GM21825 (cell line): ENCODE measurements around the gene TCF4.

Experiments
- ATAC-seq: cut with Tn5 transposase; IDR thresholded peaks from one replicate; pipeline ENCODE4 v1.9.1; 2021; ENCODE audit warnings: mild to moderate bottlenecking, moderate library complexity; ENCODE audit not compliant: unreplicated experiment

The TCF4 gene

DNA sequence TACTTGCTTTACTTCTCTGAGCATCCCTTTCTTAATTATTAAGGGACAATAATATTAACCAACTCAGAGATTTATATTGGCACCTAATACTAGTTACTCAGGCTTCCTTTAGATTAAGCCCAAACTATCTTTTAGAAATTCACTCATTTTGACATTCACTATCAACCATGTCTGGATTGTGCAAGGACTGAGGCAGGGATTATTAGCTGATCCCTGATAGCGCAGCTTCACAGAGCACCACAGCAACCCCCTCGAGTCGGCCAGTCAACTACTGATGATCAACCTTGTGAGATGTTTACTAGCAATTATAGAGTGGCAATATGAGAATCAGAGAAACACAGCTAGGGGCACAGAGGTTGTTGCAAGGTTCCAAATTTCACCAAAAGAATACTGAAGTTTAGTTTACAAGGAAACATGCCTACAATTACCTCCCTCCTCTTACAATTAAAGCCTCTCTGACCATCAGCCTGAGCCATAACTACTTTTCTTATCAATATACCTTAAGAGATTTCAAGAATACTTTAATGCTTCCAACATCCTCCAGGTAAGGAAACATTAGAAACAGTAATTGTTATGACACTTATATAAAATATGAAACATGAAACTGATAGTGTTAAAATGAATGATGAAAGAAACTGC is 191.6 kb downstream of the TCF4 start:
- ATAC-seq, result no peak

DNA sequence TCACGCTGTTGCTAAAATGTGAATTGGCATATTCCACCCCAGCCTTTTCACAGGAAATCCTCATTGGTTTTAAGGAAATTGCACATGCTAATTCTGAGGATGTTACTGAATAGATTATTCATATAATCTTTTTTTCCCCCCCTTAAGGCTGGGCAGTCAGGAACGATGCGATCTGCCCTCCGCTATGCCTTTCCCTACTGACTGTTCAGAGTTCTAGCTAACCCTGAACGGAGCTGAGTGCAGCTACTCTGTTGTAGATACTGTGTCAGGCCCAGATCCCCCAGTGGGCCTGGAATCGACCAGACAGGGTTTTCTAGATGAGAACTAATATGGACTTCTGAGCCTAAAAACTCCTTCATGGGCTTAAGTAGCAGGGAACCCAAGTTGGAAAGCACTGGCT is 192.2 kb downstream of the TCF4 start:
- no peak for ATAC-seq

DNA sequence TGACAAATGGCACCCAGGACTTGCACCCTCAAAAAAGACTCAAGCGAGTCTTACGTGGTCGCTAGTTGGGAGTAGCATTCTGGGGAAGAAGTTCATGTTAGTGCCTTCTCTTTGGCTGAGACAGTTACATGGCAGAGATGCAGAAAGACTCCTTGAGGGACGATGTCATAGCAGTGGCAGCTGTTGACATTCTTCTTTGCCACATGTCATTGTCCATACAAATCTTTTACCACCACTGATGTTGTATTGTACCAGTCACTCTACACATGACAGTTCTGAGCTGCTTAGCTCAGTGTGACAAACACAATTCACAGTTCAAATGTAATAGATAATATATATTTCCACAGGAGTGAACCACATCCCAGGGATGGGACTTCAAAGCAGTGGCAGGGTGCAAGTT is 197.1 kb downstream of the TCF4 start:
- ATAC-seq, result no peak

DNA sequence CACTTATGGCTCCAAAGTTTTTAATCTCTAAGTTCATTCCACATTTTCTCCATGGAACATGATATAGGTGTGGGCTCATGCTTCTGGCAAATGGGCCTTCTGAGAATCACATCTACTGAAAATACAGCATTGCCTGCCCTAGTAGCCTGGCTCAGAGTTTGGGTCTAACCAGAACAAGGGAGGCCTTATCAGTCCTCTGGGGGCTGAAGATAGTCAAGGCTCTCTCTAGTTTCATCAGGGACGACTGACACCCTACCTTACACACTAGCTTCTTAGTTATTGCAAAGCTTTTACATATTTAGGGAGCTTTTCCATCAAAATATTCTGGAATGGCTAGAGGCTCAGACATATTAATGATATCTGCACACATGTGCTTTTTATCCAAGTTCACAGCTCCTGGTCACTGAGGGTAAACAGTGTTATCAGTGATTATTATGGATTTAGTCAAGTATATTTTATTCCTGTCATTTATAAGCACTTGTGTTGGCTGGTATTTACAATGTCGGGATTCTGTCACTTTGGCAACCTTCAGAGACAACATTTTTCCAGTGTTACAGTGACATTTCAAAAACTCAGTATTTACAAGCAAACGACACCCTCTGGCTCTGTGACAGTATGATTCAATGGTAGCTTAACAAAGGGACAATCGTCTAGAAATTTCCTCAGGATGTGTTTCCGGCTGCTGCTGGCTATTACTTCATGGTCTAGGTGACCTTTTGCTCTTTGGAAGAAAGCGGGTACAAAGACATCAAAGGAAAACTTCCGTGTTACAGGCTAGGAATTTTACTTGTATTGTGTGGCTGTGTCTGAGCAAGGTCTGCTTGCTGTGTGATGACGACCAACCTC is 200.6 kb downstream of the TCF4 start:
- no peak for ATAC-seq

DNA sequence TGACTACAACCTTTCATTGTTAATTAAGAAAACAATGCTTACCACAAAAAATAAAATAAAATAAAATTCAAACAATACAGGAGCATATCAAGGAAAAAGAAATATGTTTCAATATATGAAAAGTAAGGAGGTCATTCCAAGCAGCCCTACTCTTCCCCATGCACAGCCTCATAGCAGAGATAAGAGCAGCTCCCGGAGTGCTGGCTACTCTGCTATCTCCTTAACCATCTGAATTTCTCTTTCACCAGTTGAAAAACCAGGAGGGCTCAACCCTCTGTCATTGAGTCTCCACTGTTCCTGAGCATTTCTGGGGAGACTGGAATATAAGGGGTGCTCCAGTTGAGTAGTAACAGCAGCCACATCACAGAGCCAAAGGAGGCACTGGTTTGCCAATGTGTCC is 201.4 kb downstream of the TCF4 start:
- no peak for ATAC-seq

DNA sequence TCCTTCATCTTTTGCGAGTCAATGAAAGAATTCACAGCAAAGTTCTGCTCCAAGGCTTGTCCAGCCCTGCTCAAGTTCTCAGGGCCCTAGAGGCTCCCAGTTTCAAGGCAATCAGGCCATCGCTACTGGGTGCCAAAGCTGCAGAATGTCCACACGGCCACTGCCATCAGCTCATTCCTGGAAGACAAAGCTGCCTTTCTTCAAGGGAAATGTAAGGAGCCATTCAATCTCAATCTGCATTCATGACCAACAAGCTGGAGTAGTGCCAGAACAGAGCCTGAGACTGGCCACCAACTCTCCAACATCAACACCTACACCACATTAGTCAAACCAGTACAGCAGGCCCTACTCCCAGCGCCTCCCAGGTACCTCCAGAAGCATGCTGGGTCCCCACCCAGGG is 202.2 kb downstream of the TCF4 start:
- no peak for ATAC-seq

DNA sequence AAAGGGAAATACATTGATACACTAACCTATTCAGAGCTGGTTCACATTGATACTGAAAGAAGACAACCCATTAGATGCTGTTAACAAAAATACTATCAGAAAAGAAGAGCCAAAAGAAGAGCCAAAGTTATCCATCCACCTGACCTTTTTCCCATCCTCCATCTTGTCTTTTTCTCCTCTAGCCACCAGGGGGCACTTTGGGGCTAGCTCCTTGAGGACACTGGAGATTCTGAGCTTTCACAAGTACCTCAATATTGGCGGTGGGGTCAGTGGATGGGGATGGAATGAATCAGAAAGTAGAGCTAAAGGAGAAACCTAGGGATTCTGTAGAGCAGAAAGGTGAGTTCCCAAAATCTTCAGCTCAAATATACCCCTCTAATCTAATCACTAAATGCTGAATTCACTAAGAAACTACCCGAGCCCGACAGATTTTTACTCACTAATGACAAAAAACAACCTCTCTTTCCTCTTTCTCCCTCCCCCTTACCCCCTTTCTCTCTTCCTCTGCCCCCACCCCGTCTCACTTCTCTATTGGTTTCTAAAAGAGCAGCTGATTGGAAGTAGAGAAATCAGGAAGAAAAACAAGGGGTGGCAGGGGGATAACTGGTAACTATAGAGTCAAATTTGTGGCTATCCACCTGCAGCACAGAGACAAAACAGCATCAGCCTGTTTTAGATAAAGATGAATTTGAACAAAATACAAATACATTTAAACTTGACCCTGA is 203.3 kb downstream of the TCF4 start:
- no peak for ATAC-seq

DNA sequence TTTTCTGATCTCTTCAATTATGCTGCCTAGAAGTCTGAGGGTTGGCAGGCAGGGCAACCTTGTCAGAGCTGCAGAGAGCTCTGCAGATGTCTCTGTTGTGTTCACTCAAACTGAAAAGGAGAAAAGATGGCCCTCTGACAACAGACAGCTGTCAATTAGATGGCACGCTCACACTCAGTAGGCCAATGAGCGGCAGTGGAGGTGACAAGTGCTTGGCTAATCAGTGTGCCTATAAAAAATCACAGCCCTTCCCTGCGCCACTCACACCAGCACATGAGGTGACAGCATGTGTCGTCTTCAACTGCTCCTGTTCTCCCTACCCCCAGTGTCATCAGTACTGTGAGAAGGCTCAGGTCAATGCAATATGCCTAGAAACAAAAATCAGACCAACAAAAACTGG is 203.9 kb downstream of the TCF4 start:
- no peak for ATAC-seq

DNA sequence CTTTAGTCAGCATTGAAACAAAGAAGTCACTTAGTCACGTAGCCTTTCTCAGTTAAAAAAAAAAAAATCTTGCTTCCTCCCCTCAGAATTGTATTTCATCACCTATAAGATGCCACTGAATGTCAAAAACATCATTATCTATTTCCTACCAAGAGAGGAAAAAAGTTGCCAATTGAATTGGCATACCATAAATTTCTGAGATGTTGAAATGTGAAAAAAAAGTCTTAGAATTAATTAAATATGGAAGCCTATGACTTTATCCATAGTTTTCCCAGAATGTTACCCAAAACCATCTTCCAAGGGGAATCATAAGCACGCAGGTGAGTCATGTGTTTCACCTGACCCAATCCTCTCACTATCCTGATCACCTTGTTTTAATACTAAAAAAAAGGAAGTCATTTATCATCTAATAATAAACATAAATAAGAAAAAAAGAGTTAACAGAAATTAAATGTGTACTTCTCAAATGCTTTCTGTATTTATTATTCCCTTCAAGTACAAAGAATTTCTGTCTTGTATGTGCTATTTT is 205.7 kb downstream of the TCF4 start:
- no peak for ATAC-seq

DNA sequence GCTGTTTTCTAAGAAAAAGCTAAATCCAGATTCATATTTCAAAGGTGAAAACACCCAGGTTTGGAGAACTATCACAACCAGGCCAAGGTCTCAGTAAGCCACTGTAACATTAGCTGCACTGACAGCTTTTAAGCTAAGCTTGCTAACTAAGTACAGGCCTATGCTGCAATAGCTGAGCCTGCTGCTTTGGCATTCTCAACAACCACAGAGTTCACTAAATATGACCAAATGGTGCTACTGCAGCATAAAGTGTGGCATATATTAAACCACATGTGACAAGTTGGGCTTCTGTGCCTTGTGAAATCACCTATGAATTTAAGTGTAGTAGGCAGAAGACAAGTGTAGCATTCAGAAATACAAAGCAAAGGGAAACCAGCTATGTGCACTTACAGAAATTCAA is 206.7 kb downstream of the TCF4 start:
- no peak for ATAC-seq

DNA sequence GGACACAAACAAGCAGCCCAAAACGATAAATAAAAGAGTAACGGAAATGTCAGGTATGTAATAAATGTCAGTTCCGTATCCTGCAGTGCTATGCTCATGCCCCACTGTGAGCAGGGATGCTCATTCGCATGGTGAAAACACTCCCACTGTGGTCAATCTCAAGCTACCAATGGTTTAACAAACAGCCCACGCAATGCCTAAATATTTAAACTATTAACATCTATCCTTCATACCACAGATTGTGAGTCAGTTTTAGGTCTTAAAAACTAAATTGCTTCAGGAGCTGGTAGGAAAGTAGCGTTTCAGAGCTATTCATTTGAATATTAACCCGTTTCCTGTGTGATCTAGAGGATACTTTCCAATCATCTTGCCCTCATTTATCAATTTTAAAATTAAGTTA is 207.4 kb downstream of the TCF4 start:
- ATAC-seq, result no peak

DNA sequence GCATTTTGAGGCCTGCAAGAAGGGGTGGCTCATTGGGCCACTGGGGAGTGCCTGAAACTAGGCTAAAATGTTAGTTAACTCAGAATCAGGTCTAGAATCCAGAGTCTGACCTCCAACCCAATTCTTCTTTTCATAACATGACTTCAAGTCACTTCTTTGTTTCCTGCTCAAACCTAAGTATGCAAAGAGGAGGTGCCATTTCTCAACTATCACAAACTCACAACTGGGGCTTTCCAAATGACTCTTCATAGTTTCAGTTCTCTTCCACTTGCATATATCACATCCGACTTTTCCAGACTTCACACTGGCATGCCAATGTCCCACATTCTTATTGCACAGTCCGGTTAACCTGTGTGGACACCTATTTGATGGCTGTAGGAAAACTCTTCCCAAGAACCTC is 211.6 kb downstream of the TCF4 start:
- peak; percentile 93 for ATAC-seq

DNA sequence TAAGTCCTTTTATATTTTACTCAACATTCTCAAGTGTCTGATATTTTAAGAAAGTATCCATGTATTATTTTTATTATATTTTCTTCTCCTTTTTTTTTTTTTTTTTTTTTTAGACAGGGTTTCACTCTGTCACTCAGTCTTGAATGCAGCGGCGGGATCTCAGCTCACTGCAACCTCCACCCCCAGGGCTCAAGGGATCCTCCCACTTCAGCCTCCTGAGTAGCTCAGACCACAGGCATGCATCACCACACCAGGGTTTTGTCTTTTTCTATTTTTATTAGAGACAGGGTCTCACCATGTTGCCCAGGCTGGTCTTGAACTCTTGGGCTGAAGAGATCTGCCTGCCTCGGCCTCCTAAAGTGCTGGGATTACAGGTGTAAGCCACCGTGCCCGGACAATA is 212.1 kb downstream of the TCF4 start:
- no peak for ATAC-seq

DNA sequence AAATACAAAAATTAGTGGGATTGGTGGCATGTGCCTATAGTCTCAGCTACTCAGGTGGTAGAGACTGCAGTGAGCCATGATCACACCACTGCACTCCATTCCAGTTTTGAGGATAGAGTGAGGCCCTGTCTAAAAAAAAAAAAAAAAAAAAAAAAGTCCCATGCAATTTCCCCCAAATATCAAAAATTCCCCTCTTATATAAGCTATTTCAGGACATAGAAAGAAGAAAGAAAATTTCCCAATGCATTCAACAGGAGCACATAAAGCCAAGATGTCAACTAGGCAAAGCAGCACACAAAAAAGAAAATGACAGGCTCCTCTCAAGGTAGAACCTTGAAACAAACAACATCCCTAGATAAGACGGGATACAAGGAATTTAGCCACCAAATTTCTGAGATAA is 213.3 kb downstream of the TCF4 start:
- ATAC-seq, result no peak

DNA sequence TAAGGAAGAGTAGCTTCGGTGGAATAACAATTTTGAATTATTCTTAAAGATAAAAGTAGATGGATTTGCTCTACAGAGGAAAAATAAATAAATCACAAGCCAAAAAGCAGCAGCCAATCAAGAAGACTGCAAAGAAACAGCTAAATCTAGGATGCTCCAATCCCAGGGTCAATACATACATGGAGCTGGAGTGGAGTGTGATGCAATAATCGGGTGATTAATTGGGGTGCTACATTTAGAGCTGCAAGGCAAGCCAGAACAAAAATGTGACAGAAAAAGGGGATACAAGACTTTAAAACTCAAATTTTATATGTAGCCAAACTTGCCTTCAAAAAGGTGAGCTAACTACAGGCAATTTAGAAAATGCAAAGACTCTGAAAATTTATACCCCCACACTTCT is 215.8 kb downstream of the TCF4 start:
- ATAC-seq, result no peak

DNA sequence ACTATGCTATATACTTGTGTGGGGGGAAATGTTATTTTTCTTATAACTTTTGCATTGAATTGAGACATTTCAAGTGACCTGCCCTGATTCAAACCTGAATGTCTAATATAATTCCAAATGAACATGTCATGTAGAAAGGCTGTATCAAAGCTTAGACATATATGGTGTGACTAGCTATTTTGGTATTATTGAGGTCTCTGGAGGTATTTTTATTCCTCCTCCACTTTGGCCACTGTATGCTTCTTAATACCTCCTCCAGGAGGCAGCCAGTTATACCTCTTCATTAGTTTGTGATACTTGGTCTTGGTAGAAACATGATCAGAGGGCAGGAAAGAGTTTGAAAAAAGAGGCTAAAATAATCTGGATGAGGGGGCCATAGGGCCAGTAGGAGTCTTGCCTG is 217.1 kb downstream of the TCF4 start:
- ATAC-seq, result no peak

DNA sequence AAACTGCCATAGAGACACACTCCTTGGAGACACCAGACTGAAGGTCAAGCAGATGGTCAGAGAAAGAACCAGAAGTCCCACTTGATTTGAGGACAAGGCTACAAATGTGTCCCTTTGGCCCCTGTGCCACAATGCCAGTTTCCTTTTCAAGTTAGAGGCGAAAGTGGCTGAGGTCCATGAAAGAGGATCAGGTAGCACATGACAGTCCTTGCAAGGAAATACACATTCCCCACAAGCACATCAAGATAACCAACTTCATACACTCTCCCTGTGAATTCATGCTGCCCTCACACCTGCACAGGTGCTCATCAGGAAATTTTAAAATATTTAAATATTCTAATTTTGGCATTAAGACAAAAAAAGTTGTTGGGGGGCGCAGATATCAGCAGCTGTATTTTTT is 218.6 kb downstream of the TCF4 start:
- no peak for ATAC-seq

DNA sequence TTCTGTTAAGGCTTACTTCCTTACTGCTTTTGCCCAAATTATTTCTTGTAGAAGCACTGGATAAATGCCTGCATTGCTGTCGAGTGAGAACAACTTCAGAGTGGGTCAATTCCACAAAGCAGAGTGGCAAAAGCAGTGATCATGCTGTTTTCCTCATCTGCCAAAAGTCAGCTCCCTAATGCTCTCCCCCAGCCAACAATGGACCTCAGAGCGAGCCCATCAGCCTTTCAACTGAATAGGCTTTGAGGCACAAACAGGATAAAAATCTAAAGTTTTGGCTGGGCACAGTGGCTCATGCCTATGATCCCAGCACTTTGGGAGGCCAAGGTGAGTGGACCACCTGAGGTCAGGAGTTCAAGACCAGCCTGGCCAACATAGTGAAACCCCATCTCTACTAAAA is 222.7 kb downstream of the TCF4 start:
- no peak for ATAC-seq

DNA sequence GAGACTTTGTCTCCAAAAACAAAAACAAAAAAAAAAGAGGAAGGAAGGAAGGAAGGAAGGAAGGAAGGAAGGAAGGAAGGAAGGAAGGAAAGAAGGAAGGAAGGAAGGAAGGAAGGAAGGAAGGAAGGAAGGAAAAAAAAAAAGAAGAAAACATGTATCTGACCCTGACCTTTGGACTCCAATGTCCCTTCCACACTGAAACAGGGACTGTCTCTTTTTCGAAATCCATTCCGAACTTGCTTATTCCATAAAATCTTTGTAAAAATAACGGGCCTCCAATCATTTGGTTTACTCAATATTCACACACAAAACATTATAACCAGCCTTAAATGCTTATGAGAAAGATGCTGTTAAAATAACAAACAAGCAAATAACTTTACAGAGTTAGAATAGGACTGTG is 225.7 kb downstream of the TCF4 start:
- ATAC-seq, result no peak

DNA sequence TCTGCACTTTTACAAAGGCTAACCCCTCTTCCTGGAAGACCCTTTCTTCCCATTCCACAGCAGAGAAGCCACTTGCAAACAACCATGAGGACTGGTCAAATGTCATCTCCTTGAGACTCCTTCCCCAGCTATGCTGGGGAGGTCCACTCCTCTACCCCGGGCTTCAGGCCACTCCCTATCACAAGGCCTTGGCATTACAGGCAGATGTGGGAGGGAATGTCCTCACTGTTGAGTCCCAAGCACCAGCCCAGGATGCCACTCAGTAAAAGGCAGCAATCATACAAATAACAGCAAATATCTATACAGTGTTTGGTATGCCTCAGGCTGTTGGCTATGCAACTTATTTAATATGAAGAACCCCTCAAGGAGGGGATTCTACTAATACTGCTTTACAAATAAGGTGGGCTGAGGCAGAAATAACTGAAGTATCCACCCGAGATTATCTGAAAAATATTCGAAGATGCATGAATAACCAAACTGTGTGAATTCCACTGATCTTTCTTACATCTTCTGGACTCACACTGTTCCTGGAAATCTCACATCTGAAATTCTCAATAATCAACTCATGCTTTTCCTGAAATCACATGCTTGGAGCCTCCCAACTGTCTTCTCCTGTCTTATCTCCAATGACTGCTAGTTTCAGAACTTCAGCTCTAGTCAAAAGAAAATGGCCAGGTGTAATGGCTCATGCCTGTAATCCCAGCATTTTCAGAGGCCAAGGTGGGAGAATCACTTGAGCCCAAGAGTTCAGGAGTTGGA is 226.3 kb downstream of the TCF4 start:
- ATAC-seq, result no peak

DNA sequence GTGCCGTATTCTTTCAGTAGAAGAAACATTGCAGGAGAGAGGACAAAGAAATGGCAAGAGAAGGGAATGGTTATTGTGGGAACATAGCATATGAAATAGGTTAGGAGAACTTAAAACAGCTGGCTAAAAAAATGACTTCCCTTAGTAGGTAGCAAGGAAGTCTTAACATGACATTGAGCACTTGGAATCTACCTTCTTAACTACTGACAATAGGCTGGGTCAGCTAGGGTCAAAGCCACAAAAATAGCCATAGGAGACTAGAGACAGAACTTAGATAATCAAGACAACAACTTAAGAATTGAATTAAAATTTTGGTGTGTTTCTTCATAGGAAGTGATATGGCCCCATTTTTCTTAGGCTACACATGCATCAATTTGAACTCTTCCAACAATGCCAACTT is 227.9 kb downstream of the TCF4 start:
- no peak for ATAC-seq
